Lower lobe of right lung (tissue), 2 donors: Measurements from ENCODE around the gene KPTN. TPM values are rescaled to one million over a fixed set of nuclear protein-coding genes. Genes with fewer than 3 reads are reported as not detected.

Experiments
- ATAC-seq, 2 donors: fragments of 200-7000 bp; cut with Tn5 transposase; one replicate each; pipeline ENCODE4 v1.9.1; 2020 to 2022; ENCODE audit warnings: mild to moderate bottlenecking in 2 of 2, moderate library complexity in 2 of 2
- DNase-seq: peaks from one replicate; pipeline ENCODE4 v3.0.0-alpha.2; 2020
- H3K27ac ChIP-seq: fragments of 200-600 bp; one replicate; pipeline ENCODE4 v1.8.0; 2022
- H3K27me3 ChIP-seq: fragments of 200-600 bp; one replicate; pipeline ENCODE4 v1.8.0; 2022; ENCODE audit warnings: low read depth
- H3K36me3 ChIP-seq: fragments of 200-600 bp; one replicate; pipeline ENCODE4 v1.8.0; 2022; ENCODE audit warnings: mild to moderate bottlenecking
- H3K4me1 ChIP-seq: fragments of 200-600 bp; one replicate; pipeline ENCODE4 v1.8.0; 2022
- H3K4me3 ChIP-seq: fragments of 200-600 bp; one replicate; pipeline ENCODE4 v1.8.0; 2022; ENCODE audit warnings: mild to moderate bottlenecking
- H3K9me3 ChIP-seq: fragments of 200-600 bp; one replicate; pipeline ENCODE4 v1.8.0; 2022
- intact Hi-C: fragments of 100-400 bp; cut with DNase I; formaldehyde crosslinking; loops from one replicate; pipeline ENCODE4 v1.11.0; 2022
- total RNA-seq: library from RNA; stranded (reverse); fragmentation: NEBNext Ultra II Directional; extraction: Animal tissue kit (Norgen Biotek cat#: 25700); gene quantifications from one replicate; pipeline ENCODE4 v1.2.1, GENCODE V29; 2021
- TF ChIP-seq, protein P1 (sequence below): fragments of 200-600 bp; IDR thresholded peaks from one replicate; pipeline ENCODE4 v1.8.0; 2022; ENCODE audit warnings: antibody characterized with exemption, mild to moderate bottlenecking
- donor health status: DM: no; HTN: yes; CAD: no; lungs with severe emphysema.

Gene KPTN
- total RNA-seq, 1 donor from 2014 or later, result 14.5 TPM

DNA sequence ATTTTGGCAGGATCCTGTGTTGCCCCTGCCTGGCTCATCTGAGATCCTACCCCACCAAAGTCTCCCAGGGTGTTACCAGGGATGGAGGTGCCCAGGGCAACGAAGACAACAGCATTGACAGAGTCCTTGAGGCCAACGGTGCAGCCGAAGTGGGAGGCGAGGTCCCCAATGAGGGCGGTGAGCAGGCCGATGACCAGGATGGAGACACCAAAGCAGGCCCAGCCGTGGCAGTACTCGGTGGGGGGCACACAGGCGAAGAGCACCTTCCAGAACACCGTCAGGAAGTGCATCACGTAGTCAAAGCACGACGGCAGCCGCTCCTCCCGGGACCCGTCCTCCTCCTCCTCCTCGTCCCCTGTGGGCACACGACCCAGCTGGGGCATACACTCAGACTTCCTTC lies 51.9 kb downstream of the KPTN start:
- intact Hi-C loops, result no loop called here
- peaks cover 76% of the 10 kb centered on the region for H3K27me3 ChIP-seq
- ATAC-seq, result no peak
- H3K27ac ChIP-seq, result no peak overlapping the region
- H3K4me1 ChIP-seq, result peaks cover 30% of the 10 kb centered on the region
- TF ChIP-seq, protein P1, sequence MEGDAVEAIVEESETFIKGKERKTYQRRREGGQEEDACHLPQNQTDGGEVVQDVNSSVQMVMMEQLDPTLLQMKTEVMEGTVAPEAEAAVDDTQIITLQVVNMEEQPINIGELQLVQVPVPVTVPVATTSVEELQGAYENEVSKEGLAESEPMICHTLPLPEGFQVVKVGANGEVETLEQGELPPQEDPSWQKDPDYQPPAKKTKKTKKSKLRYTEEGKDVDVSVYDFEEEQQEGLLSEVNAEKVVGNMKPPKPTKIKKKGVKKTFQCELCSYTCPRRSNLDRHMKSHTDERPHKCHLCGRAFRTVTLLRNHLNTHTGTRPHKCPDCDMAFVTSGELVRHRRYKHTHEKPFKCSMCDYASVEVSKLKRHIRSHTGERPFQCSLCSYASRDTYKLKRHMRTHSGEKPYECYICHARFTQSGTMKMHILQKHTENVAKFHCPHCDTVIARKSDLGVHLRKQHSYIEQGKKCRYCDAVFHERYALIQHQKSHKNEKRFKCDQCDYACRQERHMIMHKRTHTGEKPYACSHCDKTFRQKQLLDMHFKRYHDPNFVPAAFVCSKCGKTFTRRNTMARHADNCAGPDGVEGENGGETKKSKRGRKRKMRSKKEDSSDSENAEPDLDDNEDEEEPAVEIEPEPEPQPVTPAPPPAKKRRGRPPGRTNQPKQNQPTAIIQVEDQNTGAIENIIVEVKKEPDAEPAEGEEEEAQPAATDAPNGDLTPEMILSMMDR, result no peak
- no peak overlapping the region for H3K4me3 ChIP-seq
- no peaks in the 10 kb centered on the region for H3K36me3 ChIP-seq
- no peaks in the 10 kb centered on the region for H3K9me3 ChIP-seq
- DNase-seq, result no peak

DNA sequence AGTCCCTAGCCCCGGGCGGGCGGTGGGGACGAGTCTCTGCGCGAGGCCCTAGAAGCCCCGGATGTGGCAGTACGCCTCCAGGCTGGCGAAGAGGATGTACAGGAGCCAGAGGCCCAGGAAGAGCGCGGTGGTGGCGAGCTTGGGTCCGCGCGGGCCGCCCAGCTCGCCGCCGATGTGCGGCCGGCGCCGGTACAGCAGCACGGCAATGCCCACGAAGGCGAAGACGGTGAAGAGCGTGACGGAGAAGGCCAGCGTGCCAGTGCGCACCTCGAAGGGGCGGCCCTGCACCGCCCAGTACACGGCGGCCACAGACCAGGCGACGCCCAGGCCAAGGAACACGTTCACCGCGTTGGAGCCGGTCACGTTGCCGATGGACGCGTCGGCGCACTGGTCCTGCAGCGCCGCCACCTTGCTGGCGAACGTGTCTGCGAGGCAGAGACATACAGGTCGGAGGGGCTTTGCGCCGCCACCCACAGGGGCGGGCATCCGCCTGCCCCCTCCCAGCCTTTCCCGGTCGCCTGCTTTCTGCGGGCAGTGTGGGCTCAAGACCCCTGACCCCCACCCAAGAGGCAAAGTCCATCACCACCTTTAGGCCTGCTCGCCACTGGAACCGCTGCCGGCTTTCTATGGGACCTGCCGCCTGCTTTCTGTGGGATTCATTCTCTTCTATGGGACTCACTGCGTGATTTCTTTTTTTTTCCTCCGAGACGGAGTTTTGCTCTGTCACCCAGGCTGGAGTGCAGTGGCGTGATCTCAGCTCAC lies 53.8 kb downstream of the KPTN start:
- intact Hi-C loops, result no loop called here
- peak; percentile 59 to 77 for ATAC-seq
- peak; percentile 71 for DNase-seq
- no peaks in the 10 kb centered on the region for H3K9me3 ChIP-seq
- peaks cover 30% of the 10 kb centered on the region for H3K4me1 ChIP-seq
- TF ChIP-seq, protein P1, result no peak
- H3K4me3 ChIP-seq, result peak overlapping the region; percentile 33
- H3K27me3 ChIP-seq, result peaks cover 69% of the 10 kb centered on the region
- H3K36me3 ChIP-seq, result no peaks in the 10 kb centered on the region
- no peak overlapping the region for H3K27ac ChIP-seq

DNA sequence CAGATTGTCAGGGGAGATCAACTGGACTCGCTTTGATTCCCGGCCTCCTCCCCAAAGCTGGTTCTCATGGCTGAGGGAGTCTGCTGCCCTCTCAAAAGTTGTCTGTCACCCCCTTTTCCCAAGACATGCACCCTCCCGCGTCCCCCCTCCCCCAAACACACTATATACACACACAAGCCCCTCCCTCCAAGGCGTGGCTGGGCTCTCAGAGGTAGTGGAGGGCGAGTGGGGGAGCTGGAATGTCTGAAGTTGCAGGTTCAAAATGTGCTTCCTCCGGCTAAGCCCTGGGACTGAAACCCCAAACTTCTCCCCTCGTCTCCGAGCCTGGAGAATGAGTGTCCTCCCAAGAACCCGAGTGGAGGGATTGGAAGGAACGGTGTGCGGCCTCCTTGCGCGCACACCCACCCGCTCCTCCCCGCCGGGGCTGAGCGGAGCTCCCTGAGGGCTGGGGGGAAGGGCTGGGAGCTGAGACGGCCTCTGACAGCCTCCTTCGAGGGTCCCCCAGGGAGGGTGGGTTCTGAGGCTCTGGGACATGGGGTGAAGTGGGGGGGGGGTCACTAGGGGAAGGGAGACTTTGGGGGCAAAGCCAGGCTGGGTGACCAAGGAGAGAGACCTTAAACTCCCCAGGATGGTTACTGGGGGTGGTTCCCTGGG lies 54.8 kb downstream of the KPTN start:
- peaks cover 72% of the 10 kb centered on the region for H3K27me3 ChIP-seq
- H3K9me3 ChIP-seq, result no peaks in the 10 kb centered on the region
- H3K4me1 ChIP-seq, result peaks cover 30% of the 10 kb centered on the region
- no peak for DNase-seq
- no peak overlapping the region for H3K27ac ChIP-seq
- H3K4me3 ChIP-seq, result no peak overlapping the region
- no peaks in the 10 kb centered on the region for H3K36me3 ChIP-seq
- ATAC-seq, result no peak
- intact Hi-C loops, result no loop called here
- TF ChIP-seq, protein P1, result no peak

DNA sequence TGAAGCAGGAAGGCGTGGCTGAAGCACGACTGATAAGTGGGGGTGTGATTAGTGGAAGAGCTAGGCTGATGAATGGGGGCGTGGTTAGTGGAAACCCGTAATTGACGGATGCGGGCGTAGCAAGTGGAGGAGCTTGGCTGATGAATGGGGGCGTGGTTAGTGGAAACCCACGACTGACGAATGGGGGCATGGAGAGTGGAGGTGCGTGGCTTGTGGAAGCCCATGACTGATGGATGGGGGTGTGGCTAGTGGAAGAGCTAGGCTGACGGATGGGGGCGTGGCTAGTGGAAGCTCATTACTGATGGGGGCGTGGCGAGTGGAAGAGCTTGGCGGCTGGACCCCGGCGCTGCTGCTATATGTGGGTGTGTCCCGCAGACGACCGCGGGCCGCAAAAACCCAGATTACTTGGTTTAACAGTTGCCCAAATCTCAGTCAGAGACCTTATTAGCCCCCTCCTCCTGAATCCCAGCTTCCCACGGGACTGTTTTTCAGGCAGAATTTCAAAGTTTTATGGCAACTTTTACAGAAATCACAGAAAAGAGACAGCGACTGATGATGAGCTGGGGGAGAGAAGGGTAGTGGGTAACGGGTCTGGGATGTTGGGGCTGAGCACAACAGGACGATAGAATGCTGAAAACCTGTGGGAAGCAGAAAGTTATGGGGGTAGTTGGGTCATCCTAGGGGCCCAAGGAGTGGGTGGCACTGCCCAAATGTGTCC lies 55.7 kb downstream of the KPTN start:
- peak; percentile 77 to 88 for ATAC-seq
- no peaks in the 10 kb centered on the region for H3K36me3 ChIP-seq
- H3K4me3 ChIP-seq, result no peak overlapping the region
- H3K4me1 ChIP-seq, result peaks cover 30% of the 10 kb centered on the region
- DNase-seq, result peak; percentile 86
- intact Hi-C loops, result no loop called here
- H3K9me3 ChIP-seq, result no peaks in the 10 kb centered on the region
- H3K27me3 ChIP-seq, result peaks cover 73% of the 10 kb centered on the region
- no peak overlapping the region for H3K27ac ChIP-seq
- TF ChIP-seq, protein P1, result no peak

DNA sequence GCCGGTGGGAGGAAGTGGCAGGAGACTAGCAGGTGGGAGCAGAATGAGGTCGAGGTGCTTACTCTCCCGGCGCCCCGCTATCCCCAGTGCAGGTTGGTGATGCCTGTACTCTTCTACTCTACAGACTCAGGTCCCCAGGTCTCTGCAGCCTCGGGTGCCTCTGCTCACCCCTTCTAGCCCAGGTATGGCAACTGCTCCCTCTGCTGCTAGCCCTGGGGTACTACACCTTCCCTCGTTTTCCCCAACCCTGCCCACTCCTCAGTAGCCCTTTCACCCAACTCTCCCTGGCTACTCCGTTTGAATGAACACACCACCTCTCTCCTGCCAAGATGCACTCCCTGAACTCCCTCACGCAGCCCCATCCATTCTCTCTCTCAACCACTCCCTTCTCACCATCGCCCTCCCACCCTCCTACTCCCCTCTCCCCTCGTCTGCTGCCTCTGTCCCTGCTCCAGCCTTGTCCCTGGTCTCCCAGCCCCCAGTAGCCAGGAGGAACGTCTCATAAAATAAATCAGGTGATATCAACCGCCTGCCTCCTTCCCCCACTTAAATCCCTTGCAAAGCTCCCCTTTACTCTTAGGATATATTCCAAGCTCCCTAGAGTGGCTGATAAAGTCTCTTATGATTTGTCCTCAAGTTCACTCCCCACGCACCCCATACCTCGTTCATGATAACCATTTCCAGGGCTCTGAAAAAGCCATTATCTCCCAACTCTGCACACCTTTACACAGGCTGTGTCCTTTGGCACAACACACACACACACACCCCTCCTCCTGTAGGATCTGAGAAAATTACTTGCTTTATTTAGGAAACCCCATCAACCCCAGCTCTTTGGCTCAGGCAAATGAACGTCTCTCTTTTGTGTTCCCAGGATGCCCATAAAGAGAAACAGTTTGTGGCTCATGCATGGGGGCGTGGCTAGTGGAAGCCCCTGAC lies 56.5 kb downstream of the KPTN start:
- H3K27me3 ChIP-seq, result peaks cover 73% of the 10 kb centered on the region
- H3K36me3 ChIP-seq, result no peaks in the 10 kb centered on the region
- H3K4me1 ChIP-seq, result peaks cover 30% of the 10 kb centered on the region
- intact Hi-C loops, result no loop called here
- peak; percentile 81 to 82 for ATAC-seq
- TF ChIP-seq, protein P1, result peak; percentile 85
- DNase-seq, result peak; percentile 69
- no peaks in the 10 kb centered on the region for H3K9me3 ChIP-seq
- H3K27ac ChIP-seq, result no peak overlapping the region
- H3K4me3 ChIP-seq, result no peak overlapping the region
